Large intestine (tissue), 3 donors: ENCODE results near the gene NLRP1. TPM values are rescaled to one million over a fixed set of nuclear protein-coding genes. Genes with fewer than 3 reads are reported as not detected.

Experiments
- DNase-seq, 2 donors: peaks; one replicate each; pipeline versions ENCODE4 v3.0.0 to v3.0.0-alpha.2; 2013
- H3K27ac ChIP-seq: one replicate; pipeline ENCODE4 v1.5.1; 2013; ENCODE audit warnings: low read length
- H3K27me3 ChIP-seq: 2 replicates; pipeline ENCODE4 v1.6.1; 2013; ENCODE audit warnings: low read length; ENCODE audit not compliant: control insufficient read depth, insufficient read depth
- H3K36me3 ChIP-seq: 2 replicates; pipeline ENCODE4 v1.6.1; 2013; ENCODE audit warnings: low read length; ENCODE audit not compliant: control insufficient read depth, insufficient read depth
- H3K4me1 ChIP-seq: one replicate; pipeline ENCODE4 v1.6.1; 2013; ENCODE audit warnings: low read length; ENCODE audit not compliant: control insufficient read depth, insufficient read depth
- H3K4me3 ChIP-seq: one replicate; pipeline ENCODE4 v1.5.1; 2013; ENCODE audit warnings: low read length
- H3K9me3 ChIP-seq: one replicate; pipeline ENCODE4 v1.6.1; 2013; ENCODE audit warnings: mild to moderate bottlenecking, low read depth, low read length, moderate library complexity; ENCODE audit not compliant: control insufficient read depth
- WGBS: methylation state at CpG from one replicate; pipeline ENCODE4 v1.1.5; 2013; ENCODE audit warnings: low lambda C conversion rate; ENCODE audit not compliant: insufficient coverage; 5-methylcytosine and 5-hydroxymethylcytosine counted together
- polyA plus RNA-seq: library from polyadenylated mRNA; unstranded; fragments of 120-200 nt; gene quantifications from one replicate; pipeline ENCODE4 v1.2.1, GENCODE V29; 2013

Gene NLRP1
- polyA plus RNA-seq, 1 donor, result 29.1 TPM

- DNase-seq, result no peak
These were observed 47.3 kb downstream of the NLRP1 start for GRCh38 chr17:5536866-5537650.

GRCh38 chr17:5535436-5535835 is 48.9 kb downstream of the NLRP1 start:
- Histone ChIP-seq H3K27me3 (no peaks in the 10 kb centered on the region), H3K4me3 (no peak overlapping the region), H3K9me3 (no peaks in the 10 kb centered on the region), H3K36me3 (no peaks in the 10 kb centered on the region), H3K27ac (no peak overlapping the region), H3K4me1 (no peaks in the 10 kb centered on the region)
- DNase-seq, result no peak
- no CpG with 5 or more reads among the region's 2 CpGs for WGBS

More at GRCh38 chr17:5536866-5537650, 47.3 kb downstream of the NLRP1 start:
- no peaks in the 10 kb centered on the region for H3K36me3 ChIP-seq
- no peaks in the 10 kb centered on the region for H3K4me1 ChIP-seq
- no peaks in the 10 kb centered on the region for H3K27me3 ChIP-seq
- WGBS, result no CpG with 5 or more reads among the region's 11 CpGs
- no peaks in the 10 kb centered on the region for H3K9me3 ChIP-seq
- no peak overlapping the region for H3K4me3 ChIP-seq
- H3K27ac ChIP-seq, result no peak overlapping the region

- no peaks in the 10 kb centered on the region for H3K27me3 ChIP-seq
- no peaks in the 10 kb centered on the region for H3K36me3 ChIP-seq
- H3K4me1 ChIP-seq, result no peaks in the 10 kb centered on the region
- no CpG with 5 or more reads among the region's 18 CpGs for WGBS
- H3K27ac ChIP-seq, result no peak overlapping the region
- DNase-seq, result no peak
- H3K9me3 ChIP-seq, result no peaks in the 10 kb centered on the region
- no peak overlapping the region for H3K4me3 ChIP-seq
These were observed 50.6 kb downstream of the NLRP1 start for GRCh38 chr17:5533486-5534315.

- Histone ChIP-seq H3K27me3 (no peaks in the 10 kb centered on the region), H3K36me3 (no peaks in the 10 kb centered on the region), H3K4me1 (no peaks in the 10 kb centered on the region), H3K4me3 (no peak overlapping the region), H3K9me3 (no peaks in the 10 kb centered on the region), H3K27ac (no peak overlapping the region)
- no CpG with 5 or more reads among the region's 8 CpGs for WGBS
- no peak for DNase-seq
These were observed 51.7 kb downstream of the NLRP1 start for GRCh38 chr17:5532581-5532980.

- 94% methylated on average over 2 of the region's 4 CpGs for WGBS
- Histone ChIP-seq H3K4me3 (no peak overlapping the region), H3K9me3 (no peaks in the 10 kb centered on the region), H3K27me3 (no peaks in the 10 kb centered on the region), H3K4me1 (no peaks in the 10 kb centered on the region), H3K36me3 (no peaks in the 10 kb centered on the region), H3K27ac (no peak overlapping the region)
- no peak for DNase-seq
These were observed 53.3 kb downstream of the NLRP1 start for GRCh38 chr17:5531085-5531418.

GRCh38 chr17:5530265-5531084 is 53.8 kb downstream of the NLRP1 start:
- WGBS, result no CpG with 5 or more reads among the region's 12 CpGs

GRCh38 chr17:5527601-5528250 is 56.6 kb downstream of the NLRP1 start:
- DNase-seq, result no peak
- no peaks in the 10 kb centered on the region for H3K4me1 ChIP-seq
- H3K4me3 ChIP-seq, result no peak overlapping the region
- whole genome bisulfite sequencing, result no CpG with 5 or more reads among the region's 9 CpGs
- H3K27ac ChIP-seq, result no peak overlapping the region
- H3K36me3 ChIP-seq, result no peaks in the 10 kb centered on the region
- no peaks in the 10 kb centered on the region for H3K27me3 ChIP-seq
- no peaks in the 10 kb centered on the region for H3K9me3 ChIP-seq

More at GRCh38 chr17:5530265-5531084, 53.8 kb downstream of the NLRP1 start:
- H3K27ac ChIP-seq, result no peak overlapping the region
- no peaks in the 10 kb centered on the region for H3K27me3 ChIP-seq
- no peak for DNase-seq
- no peaks in the 10 kb centered on the region for H3K9me3 ChIP-seq
- no peaks in the 10 kb centered on the region for H3K36me3 ChIP-seq
- H3K4me1 ChIP-seq, result no peaks in the 10 kb centered on the region
- no peak overlapping the region for H3K4me3 ChIP-seq

GRCh38 chr17:5526821-5527598 is 57.3 kb downstream of the NLRP1 start:
- Histone ChIP-seq H3K36me3 (no peaks in the 10 kb centered on the region), H3K9me3 (no peaks in the 10 kb centered on the region), H3K4me1 (no peaks in the 10 kb centered on the region), H3K27me3 (no peaks in the 10 kb centered on the region), H3K4me3 (no peak overlapping the region), H3K27ac (peak overlapping the region; percentile 23)
- peak; percentile 32 to 56 for DNase-seq
- WGBS, result no CpG with 5 or more reads among the region's 14 CpGs

GRCh38 chr17:5523249-5523648 is 61.1 kb downstream of the NLRP1 start:
- 97% methylated on average over 3 of the region's 5 CpGs for WGBS
- Histone ChIP-seq H3K27me3 (no peaks in the 10 kb centered on the region), H3K9me3 (no peaks in the 10 kb centered on the region), H3K36me3 (no peaks in the 10 kb centered on the region), H3K4me3 (no peak overlapping the region), H3K27ac (no peak overlapping the region), H3K4me1 (no peaks in the 10 kb centered on the region)
- DNase-seq, result no peak
